HG02885 (cell line): ENCODE measurements around the gene SPATA2.
"Not testable (repeated sequence)": the region's sequence is repeated elsewhere in the genome, so short reads cannot be mapped to it uniquely, and the experiment has no call there.

Source experiments
- ATAC-seq: cut with Tn5 transposase; IDR thresholded peaks from one replicate; pipeline ENCODE4 v1.9.1; 2021; ENCODE audit warnings: mild to moderate bottlenecking; ENCODE audit not compliant: unreplicated experiment, poor library complexity

Gene SPATA2

GRCh38 chr20:49866051-49866450 lies 49.3 kb downstream of the SPATA2 start:
- no peak for ATAC-seq

DNA sequence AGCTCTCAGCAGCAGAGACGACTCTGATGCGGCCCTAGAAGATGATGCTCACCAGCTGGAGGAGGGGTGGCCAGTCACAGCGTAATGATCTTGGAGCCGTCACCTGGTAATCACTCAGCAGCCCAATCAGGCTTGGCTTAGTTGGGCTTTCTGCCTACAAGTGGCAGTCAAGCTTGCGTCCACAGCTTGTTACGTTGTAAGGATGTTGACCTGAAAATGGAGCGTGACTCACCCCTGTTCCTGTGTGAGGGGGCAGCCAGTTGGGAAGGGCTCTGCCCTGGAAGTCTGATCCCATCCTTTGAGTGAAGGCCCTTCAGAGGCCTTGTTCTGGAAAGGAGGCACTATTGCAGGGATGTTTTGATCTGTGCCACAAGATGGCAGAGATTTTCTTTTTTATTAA lies 49.8 kb downstream of the SPATA2 start:
- no peak for ATAC-seq

DNA sequence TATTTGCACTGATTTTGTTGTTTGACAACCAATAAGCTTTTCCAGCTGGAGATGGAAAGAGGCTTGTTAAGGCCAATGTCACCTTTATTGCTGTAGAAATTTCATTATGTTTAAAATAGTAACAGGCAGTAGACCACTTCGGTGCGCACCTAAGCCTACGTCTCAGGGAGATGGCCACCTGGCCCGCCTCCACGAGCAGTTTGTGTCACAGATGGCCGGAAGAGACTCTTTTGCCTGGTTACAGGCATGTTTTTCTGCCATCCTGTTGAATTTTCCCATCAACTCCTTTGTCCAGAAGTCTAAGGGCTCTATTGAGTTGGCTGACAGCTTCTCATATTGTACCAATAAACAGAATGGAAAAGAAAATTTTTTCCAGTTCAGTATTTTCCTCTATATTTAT lies 51.7 kb downstream of the SPATA2 start:
- no peak for ATAC-seq

GRCh38 chr20:49862607-49863200 lies 52.6 kb downstream of the SPATA2 start:
- no peak for ATAC-seq

DNA sequence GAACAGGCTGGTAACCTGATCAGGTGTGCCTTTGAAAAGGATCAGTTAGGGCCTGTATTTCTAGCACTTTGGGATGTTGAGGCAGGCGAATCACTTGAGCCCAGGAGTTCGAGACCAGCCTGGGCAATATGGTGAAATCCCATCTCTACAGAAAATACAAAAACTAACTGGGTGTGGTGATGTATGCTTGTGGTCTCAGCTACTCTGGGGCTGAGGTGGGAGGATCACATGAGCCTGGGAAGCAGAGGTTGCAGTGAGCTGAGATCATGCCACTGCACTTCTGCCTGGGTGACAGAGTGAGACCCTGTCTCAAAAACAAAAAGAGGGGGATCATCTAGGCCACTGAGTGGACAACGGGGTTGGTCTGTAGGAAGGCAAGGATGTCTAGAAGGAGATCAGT lies 54.1 kb downstream of the SPATA2 start:
- not testable (repeated sequence) for ATAC-seq

DNA sequence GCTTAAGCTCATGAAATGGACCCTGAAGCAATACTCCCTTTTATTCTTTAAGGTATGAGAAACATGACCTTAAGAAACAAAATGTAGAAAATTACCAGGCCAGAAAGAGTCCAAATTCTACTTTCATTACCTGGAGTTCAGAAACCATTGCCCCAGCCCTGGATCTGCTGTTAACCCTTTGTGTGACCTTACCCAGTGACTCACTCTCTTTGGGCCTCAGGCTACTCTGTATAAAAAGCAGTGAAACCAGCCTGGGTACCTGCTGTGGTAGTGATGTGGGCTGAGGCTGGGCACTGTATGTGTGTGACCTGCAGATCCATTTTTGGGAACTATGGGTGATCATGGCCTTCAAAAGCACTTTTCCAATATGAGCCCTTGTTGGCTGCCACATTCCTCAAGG lies 55.5 kb downstream of the SPATA2 start:
- ATAC-seq: no peak

DNA sequence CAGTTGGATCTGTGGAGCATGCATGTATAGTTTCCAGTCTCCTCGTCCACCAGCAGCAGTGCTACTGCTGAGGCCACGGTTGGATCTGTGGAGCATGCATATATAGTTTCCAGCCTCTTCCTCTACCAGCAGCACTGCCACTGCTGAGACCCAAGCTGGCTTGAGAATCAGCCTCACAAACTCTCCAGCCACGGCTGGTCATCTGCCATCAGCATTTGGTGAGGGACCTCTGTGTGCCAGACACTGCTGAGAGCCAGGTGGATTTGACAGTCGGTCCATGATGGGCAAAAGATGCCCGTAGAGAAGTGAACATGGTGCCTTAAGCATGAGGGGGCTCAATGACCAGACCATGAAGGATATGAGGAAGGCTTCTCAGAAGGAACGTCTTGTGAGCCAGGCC lies 56.3 kb downstream of the SPATA2 start:
- no peak for ATAC-seq

GRCh38 chr20:49858076-49858585 lies 57.2 kb downstream of the SPATA2 start:
- ATAC-seq: no peak

DNA sequence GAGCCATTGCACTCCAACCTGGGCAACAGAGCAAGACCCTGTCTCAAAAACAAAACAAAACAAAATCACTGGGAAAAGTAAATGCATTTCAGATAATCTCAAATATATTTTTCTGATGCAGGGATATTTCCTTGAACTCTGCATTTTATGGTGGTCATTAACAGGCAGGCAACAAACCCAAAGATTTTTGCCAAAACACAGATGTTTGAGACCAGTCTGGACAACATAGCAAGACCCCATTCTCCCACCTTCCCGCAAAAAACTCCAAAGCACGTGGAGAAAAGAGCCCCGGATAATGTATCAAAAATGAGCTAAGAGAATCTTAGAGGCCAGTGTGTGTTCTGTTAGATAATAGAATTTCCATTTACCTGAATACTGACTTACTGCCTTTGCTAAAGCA lies 58.4 kb downstream of the SPATA2 start:
- ATAC-seq: no peak

- no peak for ATAC-seq
Measured at GRCh38 chr20:49854190-49854875, 61.0 kb downstream of the SPATA2 start.

DNA sequence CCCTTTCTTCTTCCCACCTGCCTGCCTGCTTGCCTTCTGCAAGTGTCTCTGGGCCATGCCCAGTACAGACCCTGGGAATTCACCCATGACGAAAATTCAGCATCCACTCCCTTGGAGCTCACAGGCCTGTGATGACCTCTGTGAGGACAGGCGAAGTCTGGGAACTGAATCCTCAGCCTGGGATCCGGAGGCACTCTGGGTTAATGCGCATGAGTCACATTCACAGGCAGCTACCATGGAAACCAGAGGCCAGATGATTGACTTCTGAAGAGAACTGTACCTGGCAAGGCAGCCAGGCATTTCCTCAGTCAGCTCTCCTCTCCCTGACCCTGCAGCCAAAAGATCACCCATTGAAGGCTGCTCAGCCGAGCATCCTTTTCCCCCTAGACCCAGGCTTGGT lies 61.7 kb downstream of the SPATA2 start:
- ATAC-seq: no peak
